Brain microvascular endothelial cell (primary cell): ENCODE results near the gene GAST.

Experiments
- DNase-seq: peaks from one replicate; pipeline ENCODE4 v3.0.0-alpha.2; 2020
- H3K27ac ChIP-seq: fragments of 250-450 bp; sonication (Bioruptor Pico); 2 replicates; pipeline ENCODE4 v1.5.1; 2020; ENCODE audit warnings: mild to moderate bottlenecking, moderate library complexity
- H3K27me3 ChIP-seq: fragments of 250-450 bp; sonication (Bioruptor Pico); replicated peaks from 2 replicates; pipeline ENCODE4 v1.5.1; 2020; ENCODE audit warnings: mild to moderate bottlenecking
- H3K36me3 ChIP-seq: fragments of 250-450 bp; sonication (Bioruptor Pico); replicated peaks from 2 replicates; pipeline ENCODE4 v1.5.1; 2020; ENCODE audit warnings: mild to moderate bottlenecking
- H3K4me3 ChIP-seq: 2 replicates; pipeline ENCODE4 v1.5.1; 2011; ENCODE audit warnings: low read depth, mild to moderate bottlenecking, control low read depth, low read length, moderate library complexity
- in situ Hi-C: cut with HindIII; loops from 2 replicates; pipeline ENCODE4 v1.10.0; 2017; ENCODE audit warnings: low sequenced_read_pairs, low pct_ligation_motif_present
- TF ChIP-seq, protein P1 (sequence below): IDR thresholded peaks from 2 replicates; pipeline ENCODE4 v1.5.1; 2011; ENCODE audit warnings: low read depth, mild to moderate bottlenecking, moderate library complexity, low read length, control low read depth, inconsistent platforms; ENCODE audit errors: missing control alignments

Gene GAST

DNA sequence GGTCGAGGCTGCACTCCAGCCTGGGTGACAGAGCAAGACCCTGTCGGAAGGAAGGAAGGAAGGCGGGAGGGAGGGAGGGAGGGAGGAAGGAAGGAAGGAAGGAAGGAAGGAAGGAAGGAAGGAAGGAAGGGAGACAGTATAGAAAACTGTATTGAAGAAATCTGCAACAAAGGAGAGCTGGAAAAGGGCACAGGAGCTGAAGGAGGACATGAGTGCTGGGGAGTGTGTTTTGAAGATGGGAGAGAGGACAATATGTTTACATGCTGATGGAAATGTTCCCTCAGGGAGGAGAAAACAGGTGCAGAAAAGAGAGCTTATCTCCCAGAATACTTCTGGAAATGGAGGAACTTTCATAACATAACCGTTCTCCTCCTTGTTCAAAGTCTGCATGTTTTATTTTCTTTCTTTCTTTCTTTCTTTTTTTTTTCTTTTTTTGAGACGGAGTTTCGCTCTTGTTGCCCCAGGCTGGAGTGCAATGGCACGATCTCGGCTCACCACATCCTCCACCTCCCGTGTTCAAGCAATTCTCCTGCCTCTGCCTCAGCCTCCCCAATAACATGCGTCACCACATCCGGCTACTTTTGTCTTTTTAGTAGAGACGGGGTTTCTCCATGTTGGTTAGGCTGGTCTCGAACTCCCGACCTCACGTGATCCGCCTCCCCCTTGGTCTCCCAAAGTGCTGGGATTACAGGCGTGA lies 25.0 kb downstream of the GAST start:
- DNase-seq: no peak
- in situ Hi-C loops: no loop called here

GRCh38 chr17:41737680-41738023 lies 25.5 kb downstream of the GAST start:
- TF ChIP-seq, protein P1, sequence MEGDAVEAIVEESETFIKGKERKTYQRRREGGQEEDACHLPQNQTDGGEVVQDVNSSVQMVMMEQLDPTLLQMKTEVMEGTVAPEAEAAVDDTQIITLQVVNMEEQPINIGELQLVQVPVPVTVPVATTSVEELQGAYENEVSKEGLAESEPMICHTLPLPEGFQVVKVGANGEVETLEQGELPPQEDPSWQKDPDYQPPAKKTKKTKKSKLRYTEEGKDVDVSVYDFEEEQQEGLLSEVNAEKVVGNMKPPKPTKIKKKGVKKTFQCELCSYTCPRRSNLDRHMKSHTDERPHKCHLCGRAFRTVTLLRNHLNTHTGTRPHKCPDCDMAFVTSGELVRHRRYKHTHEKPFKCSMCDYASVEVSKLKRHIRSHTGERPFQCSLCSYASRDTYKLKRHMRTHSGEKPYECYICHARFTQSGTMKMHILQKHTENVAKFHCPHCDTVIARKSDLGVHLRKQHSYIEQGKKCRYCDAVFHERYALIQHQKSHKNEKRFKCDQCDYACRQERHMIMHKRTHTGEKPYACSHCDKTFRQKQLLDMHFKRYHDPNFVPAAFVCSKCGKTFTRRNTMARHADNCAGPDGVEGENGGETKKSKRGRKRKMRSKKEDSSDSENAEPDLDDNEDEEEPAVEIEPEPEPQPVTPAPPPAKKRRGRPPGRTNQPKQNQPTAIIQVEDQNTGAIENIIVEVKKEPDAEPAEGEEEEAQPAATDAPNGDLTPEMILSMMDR: no peak
- Histone ChIP-seq H3K4me3 (no peak overlapping the region), H3K36me3 (no peaks in the 10 kb centered on the region), H3K27ac (no peak overlapping the region), H3K27me3 (peaks cover 33% of the 10 kb centered on the region)
- DNase-seq: no peak
- in situ Hi-C loops: no loop called here

More for the DNA sequence above, 25.0 kb downstream of the GAST start:
- Histone ChIP-seq H3K27ac (no peak overlapping the region), H3K27me3 (peaks cover 38% of the 10 kb centered on the region), H3K4me3 (no peak overlapping the region), H3K36me3 (no peaks in the 10 kb centered on the region)
- TF ChIP-seq, protein P1: no peak

DNA sequence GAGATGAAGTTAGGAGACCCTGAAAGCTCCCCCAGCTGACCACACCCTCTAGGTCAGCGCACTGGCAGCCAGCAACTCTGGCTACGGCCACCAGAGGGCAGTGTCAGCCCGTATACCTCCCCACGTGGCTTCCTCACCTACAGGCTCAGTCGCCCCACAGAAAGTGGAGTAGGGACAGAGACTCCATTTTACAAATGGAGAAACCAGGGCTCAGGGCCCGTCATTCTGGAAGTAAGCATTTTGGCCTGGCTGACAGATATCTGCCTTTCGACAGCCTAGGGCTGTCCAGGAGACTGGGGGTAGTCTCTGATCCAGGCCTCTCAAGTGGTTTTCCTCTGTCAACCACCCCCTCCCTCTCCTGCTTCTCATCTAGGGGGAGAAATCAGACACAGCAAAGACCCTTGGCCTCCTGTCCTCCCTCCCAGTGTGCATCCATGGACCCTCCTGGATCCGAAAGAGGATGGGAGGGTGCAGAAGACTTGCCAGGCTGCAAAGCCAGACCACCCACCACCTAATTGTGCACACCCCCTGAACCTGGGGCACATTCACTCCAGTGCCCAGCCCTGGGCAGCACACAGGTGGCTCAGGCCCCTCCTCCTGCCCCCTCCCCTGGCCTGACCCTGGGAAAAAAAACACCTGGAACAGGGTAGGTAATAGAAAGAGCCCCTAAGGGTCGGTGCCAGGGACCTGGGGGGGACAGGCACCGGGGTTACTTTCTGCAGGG lies 26.1 kb downstream of the GAST start:
- in situ Hi-C loops: no loop called here
- TF ChIP-seq, protein P1: peak; percentile 97
- peaks cover 32% of the 10 kb centered on the region for H3K27me3 ChIP-seq

GRCh38 chr17:41738801-41739112 lies 26.6 kb downstream of the GAST start:
- Histone ChIP-seq H3K4me3 (no peak overlapping the region), H3K27me3 (peaks cover 29% of the 10 kb centered on the region), H3K36me3 (no peaks in the 10 kb centered on the region), H3K27ac (no peak overlapping the region)
- TF ChIP-seq, protein P1: no peak
- in situ Hi-C loops: no loop called here
- no peak for DNase-seq

More for the DNA sequence above, 26.1 kb downstream of the GAST start:
- Histone ChIP-seq H3K4me3 (no peak overlapping the region), H3K27ac (no peak overlapping the region), H3K36me3 (no peaks in the 10 kb centered on the region)
- DNase-seq: peak; percentile 65

DNA sequence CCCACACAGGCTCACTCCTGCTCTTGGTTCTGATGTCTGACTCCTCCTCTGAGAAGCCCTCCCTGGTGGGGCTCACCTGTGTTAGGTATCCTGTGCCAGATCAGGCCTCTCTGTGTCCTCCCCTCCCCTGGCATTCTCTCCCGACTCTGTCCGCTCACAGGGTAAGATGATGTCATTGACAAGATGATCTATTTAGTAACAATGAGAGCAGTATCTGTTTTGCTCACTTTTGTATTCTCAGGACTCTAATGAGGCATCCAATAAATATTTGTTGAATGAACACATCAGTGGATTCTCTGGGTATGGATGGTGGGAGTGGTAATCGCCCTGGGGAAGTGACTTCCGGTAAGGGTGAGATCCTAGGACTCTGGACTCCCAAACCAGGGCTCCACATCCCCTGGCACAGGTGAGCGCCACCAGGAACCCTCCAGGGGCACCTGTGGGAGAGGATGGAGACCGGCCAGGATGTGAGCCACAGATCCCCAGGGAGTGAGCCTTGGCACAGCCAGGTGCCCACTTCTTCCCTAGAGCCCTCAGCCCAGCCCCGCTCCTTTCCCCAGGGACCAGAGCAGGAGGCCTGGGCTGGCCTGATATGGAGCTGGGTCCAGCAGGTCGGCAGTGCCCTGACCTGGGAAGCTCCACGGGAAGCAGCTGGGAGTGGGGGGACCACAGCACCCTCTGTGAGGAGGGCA lies 27.7 kb downstream of the GAST start:
- H3K36me3 ChIP-seq: no peaks in the 10 kb centered on the region
- no peak overlapping the region for H3K27ac ChIP-seq
- in situ Hi-C loops: loop anchor here (10.0 kb wide), 1 partner anchor 65 kb away; no protein-coding TSS in a partner anchor
- TF ChIP-seq, protein P1: no peak
- DNase-seq: no peak
- peaks cover 19% of the 10 kb centered on the region for H3K27me3 ChIP-seq
- H3K4me3 ChIP-seq: no peak overlapping the region
